AG10803 (cell line): Measurements from ENCODE around the gene PLPPR1.

Source experiments
- DNase-seq: peaks from one replicate; pipeline ENCODE4 v3.0.0; 2010; ENCODE audit warnings: low read depth
- H3K4me3 ChIP-seq: 2 replicates; pipeline ENCODE4 v1.5.1; 2011; ENCODE audit warnings: mild to moderate bottlenecking, low read length, control low read depth
- TF ChIP-seq, protein P1 (sequence below): conservative IDR thresholded peaks from 2 replicates; pipeline ENCODE4 v1.5.1; 2011; ENCODE audit warnings: mild to moderate bottlenecking, low read length, control low read depth, inconsistent platforms

Gene PLPPR1

GRCh38 chr9:101028346-101029314 is at the start of gene PLPPR1:
Gene PLPPR1 (plus strand): TSS chr9:101028727.
- TF ChIP-seq, protein P1, sequence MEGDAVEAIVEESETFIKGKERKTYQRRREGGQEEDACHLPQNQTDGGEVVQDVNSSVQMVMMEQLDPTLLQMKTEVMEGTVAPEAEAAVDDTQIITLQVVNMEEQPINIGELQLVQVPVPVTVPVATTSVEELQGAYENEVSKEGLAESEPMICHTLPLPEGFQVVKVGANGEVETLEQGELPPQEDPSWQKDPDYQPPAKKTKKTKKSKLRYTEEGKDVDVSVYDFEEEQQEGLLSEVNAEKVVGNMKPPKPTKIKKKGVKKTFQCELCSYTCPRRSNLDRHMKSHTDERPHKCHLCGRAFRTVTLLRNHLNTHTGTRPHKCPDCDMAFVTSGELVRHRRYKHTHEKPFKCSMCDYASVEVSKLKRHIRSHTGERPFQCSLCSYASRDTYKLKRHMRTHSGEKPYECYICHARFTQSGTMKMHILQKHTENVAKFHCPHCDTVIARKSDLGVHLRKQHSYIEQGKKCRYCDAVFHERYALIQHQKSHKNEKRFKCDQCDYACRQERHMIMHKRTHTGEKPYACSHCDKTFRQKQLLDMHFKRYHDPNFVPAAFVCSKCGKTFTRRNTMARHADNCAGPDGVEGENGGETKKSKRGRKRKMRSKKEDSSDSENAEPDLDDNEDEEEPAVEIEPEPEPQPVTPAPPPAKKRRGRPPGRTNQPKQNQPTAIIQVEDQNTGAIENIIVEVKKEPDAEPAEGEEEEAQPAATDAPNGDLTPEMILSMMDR, result no peak
- peak within 1 kb of the TSS; percentile 57 for H3K4me3 ChIP-seq
- peak; percentile 24 for DNase-seq

GRCh38 chr9:100989731-100990130 is 38.8 kb upstream of the PLPPR1 start:
- H3K4me3 ChIP-seq, result no peak overlapping the region
- TF ChIP-seq, protein P1, result no peak
- DNase-seq, result no peak

DNA sequence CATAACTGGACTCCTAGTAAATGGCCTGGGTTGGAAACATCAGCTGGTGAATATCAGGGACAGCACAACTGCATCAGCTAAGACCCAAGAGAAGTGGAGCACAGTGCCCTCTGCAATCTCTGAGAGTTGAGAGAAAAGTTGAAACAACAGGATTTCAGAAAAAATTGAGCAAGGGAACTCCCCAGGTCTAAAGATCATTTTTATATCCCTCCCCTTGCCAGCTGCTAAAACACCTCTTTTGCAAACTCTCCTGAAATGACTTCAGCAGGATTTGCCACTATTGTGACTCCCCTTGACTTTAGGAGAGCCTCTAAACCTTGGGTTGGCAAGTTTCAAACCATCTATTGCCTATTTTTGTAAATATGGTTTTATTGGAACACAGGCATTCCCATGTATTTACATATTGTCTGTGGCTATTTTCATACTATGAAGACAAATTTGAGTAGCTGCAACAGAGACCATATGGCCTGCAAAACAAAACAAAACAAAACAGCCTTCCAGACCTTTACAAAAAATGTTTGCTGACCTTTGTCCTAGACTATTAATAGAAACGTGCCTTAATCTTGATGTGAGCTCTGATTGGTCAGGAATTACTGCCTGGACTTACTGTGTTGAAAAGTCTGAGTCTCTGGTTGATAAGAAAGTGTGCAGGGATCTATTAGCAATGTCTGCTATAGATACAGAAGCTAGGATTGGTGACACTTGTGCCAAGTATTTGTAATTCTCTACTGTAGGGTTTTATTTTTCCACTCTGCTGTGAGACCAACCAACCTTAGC is 37.7 kb upstream of the PLPPR1 start:
- DNase-seq, result no peak
- H3K4me3 ChIP-seq, result no peak overlapping the region
- TF ChIP-seq, protein P1, result no peak

GRCh38 chr9:100992632-100993031 is 35.9 kb upstream of the PLPPR1 start:
- no peak for DNase-seq
- H3K4me3 ChIP-seq, result no peak overlapping the region
- TF ChIP-seq, protein P1, result no peak

DNA sequence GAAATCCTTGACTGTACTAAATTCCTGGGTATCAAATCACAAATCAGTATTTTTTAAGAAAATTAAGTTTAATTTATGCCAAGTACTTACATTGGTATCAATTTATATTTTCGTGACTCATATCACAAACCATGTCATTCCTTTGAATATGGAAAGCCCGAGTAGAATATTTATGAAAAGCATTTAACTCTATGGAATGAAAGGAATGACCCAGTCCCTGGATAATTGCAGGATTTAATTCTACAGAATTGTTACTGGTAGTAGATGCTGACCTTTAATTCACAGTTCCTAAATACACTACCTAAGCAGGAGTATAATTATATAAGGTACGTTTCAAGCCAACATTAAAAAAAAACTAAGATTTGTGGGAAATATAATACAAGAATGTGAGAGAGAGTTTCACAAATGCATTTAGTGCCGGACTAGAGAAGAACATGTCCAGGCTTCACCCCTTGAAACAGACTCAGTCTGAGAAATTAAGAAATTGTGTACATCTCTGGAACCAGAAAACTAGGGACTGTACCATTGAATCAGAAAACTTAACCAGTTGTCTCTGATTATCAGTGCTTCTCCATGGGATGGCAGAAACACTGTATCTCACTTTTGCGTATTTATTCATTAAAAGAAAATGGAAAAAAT is 28.5 kb upstream of the PLPPR1 start:
- DNase-seq, result no peak
- H3K4me3 ChIP-seq, result no peak overlapping the region
- TF ChIP-seq, protein P1, result no peak

- no peak overlapping the region for H3K4me3 ChIP-seq
- TF ChIP-seq, protein P1, result no peak
- DNase-seq, result no peak
Observed at GRCh38 chr9:101005246-101005645, 23.3 kb upstream of the PLPPR1 start.
